Measurements from ENCODE around the gene FAF2. TPM values are rescaled to one million over a fixed set of nuclear protein-coding genes. Genes with fewer than 3 reads are reported as not detected.

FAF2 gene
- total RNA-seq, 2 donors from 2014 or later, result 32.6 to 39.1 TPM

DNA sequence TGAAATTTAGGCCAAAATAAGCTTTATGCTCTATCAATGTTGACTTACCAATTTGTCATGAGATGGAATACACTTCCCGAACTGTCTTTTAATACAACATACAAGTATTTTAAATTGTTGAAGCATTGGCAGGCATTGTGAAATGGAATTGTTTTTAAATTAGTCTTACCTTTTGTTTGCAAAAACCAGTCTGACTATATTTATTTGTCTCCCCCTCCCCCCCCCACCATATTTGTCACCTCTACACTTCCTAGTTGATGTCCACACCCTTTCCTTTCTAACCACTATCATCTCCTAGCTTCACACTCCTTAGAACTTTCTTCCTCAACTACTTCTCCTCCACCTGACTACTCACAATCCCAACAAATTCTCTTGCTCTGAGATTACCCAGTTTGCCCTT, 40.9 kb downstream of the FAF2 start:
- intact Hi-C loops (cut with DNase I, micrococcal nuclease), result no loop called here
- ATAC-seq, result no peak
- no peak for DNase-seq

GRCh38 chr5:176490301-176490700, 42.1 kb downstream of the FAF2 start:
- ATAC-seq (peak; percentile 73), DNase-seq (no peak)
- intact Hi-C loops (cut with DNase I, micrococcal nuclease), result no loop called here

DNA sequence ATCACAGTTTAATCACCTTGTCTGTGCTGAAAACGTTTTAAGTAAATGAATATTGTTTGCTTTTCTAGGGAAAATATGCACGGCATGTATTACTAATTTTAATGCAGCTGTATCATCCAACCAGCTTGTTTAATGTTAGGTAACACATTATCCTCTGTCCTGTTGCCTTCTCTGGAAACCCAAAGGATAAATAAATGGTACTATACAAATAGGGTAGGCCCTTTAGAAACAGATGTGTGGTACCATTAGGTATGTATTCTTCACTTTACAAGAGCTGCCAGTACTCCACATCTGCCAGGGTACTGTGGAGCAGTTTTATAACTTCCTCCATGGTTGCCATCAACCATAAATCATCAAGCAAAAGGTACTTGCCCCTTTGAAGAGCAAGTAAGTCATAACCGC, 42.9 kb downstream of the FAF2 start:
- ATAC-seq (peak; percentile 34), DNase-seq (no peak)
- intact Hi-C loops (cut with DNase I, micrococcal nuclease), result no loop called here

DNA sequence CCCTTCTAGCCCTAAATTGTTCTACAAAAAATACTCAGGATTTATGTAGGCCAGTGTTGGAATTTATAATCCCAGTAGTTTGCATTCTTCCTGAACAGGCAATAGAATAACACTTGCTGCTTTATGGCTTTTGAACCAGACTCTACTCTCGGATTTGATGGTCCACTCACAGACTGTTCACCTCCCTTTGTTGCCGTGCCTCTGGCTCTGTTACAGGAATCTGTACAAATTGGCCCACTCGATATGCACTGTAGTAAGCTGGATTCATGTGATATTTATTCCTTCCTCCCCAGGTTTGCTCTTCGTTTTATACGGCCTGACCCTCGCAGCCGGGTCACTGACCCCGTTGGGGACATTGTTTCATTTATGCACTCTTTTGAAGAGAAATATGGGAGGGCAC, 43.7 kb downstream of the FAF2 start:
- ATAC-seq (no peak), DNase-seq (no peak)
- intact Hi-C loops (cut with DNase I, micrococcal nuclease), result no loop called here

DNA sequence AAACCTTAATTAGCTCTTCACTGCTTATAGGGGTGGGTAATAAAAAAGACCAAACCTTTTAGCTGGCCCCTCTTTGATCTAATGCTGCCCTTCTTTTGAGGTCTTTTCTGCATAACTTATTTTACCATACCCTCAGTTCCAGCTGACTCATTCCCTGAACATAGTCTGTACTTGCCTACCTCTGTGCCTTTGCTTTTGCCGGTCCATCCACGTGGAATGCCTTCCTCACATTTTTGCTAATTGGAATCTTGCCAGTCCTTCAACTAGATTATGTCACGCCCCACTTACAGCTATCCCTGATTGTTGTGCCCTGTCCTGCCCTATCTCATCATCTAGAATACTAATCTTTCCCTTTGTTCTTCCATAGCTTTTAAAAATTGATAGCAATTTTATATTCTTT, 44.2 kb downstream of the FAF2 start:
- ATAC-seq (no peak), DNase-seq (no peak)
- intact Hi-C loops (cut with DNase I, micrococcal nuclease), result no loop called here

DNA sequence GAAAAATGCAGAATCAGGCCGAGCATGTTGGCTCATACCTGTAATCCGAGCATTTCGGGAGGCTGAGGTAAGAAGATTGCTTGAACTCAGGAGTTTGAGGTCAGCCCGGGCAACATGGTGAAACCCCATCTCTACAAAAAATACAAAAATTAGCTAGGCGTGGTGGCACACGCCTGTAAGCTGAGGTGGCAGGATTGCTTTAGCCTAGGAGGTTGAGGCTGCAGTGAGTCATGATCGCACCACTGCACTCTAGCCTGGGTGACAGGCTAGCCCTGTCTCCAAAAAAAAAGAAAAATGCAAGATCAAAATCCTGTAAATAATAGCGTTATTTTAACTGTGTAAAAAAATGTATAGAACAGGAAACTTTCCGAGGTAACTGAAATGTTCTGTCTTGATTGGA, 49.7 kb downstream of the FAF2 start:
- ATAC-seq (no peak), DNase-seq (no peak)
- intact Hi-C loops (cut with DNase I, micrococcal nuclease), result no loop called here

- intact Hi-C loops (cut with DNase I, micrococcal nuclease), result no loop called here
- ATAC-seq (no peak), DNase-seq (no peak)
Observed at GRCh38 chr5:176499273-176499672, 51.1 kb downstream of the FAF2 start.

- no peak for ATAC-seq
- no peak for DNase-seq
- intact Hi-C loops (cut with DNase I, micrococcal nuclease), result no loop called here
Observed at GRCh38 chr5:176500511-176500910, 52.3 kb downstream of the FAF2 start.

GRCh38 chr5:176501333-176501732, 53.1 kb downstream of the FAF2 start:
- no peak for DNase-seq
- intact Hi-C loops (cut with DNase I, micrococcal nuclease), result no loop called here
- no peak for ATAC-seq

- ATAC-seq (no peak), DNase-seq (no peak)
- intact Hi-C loops (cut with DNase I, micrococcal nuclease), result no loop called here
Observed at GRCh38 chr5:176503496-176503895, 55.3 kb downstream of the FAF2 start.

DNA sequence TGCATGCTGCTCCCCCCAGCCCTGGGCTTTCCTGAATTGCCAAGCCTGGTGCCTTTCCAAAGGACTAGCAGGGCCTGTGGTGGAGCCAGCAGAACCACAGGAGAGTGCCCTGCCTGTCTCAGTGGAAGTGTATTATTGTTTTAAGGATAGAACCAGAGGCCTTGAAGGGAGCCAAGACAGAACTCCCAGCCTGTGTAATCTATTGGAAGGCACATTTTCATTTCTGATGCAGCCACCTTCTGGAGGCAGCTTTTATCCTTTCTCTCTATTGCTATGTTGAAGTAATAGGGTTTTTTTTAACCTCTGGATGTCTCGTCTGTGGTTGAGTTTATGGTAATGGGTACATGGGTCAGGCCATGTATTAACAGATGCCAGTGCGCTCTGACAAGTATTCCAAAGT, 59.7 kb downstream of the FAF2 start:
- ATAC-seq (no peak), DNase-seq (no peak)
- intact Hi-C loops (cut with DNase I, micrococcal nuclease), result no loop called here

DNA sequence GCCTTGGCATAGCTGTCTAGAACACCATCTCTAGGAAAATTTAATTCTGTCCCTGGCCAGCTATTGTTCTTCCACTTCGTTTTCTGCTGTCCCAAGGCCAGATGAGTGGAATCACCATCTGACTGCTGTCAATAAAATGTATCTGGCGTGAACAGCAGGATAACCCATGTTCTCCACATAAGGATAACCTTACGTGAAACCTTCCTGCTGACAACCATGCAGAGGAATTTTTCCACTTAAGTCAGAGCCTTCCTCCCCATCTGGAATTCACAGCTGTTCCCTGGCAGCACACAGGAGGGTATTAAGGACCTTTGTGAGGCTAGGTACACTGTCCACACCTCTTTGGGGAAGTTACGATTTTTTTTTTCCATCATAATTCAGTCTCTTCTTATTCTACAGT, 60.4 kb downstream of the FAF2 start:
- intact Hi-C loops (cut with DNase I, micrococcal nuclease), result no loop called here
- ATAC-seq, result no peak
- no peak for DNase-seq

GRCh38 chr5:176513788-176514187, 65.6 kb downstream of the FAF2 start:
- ATAC-seq (no peak), DNase-seq (no peak)
- intact Hi-C loops (cut with DNase I, micrococcal nuclease), result no loop called here

DNA sequence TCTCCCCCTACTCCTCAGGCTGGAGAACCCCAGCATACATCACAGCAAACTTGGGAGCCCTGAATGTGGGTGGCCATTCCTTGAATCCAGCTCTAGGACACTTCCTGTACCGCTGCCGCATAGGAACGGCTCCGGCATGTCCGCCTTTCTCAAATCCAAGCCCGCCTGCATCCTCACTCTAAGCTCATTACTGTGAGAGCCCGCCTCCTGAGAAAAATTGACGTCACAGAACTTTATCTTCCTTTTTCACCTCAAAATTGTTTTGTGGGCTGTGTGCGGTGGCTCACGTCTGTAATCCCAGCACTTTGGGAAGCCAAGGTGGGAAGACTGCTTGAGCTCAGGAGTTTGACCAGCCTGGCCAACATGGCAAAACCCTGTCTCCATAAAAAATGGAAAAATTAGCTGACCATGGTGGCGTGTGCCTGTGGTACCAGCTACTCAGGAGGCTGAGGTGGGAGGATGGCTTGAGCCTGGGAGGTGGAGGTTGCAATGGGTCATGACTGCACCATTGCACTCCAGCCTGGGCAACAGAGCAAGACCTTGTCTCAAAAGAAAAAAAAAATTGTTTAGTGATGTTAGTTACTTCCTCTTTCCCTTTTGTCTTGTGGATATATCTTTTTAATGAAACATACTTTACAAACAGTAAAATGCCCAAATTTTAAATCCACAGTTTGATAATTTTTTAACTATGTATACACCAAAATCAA, 66.2 kb downstream of the FAF2 start:
- DNase-seq (no peak), ATAC-seq (no peak)
- intact Hi-C loops (cut with DNase I, micrococcal nuclease), result no loop called here

- ATAC-seq (no peak), DNase-seq (no peak)
- intact Hi-C loops (cut with DNase I, micrococcal nuclease), result no loop called here
Observed at GRCh38 chr5:176515396-176515795, 67.2 kb downstream of the FAF2 start.

- ATAC-seq, result no peak
- DNase-seq, result no peak
- intact Hi-C loops (cut with DNase I, micrococcal nuclease), result no loop called here
Observed at GRCh38 chr5:176517053-176517661, 69.0 kb downstream of the FAF2 start.

DNA sequence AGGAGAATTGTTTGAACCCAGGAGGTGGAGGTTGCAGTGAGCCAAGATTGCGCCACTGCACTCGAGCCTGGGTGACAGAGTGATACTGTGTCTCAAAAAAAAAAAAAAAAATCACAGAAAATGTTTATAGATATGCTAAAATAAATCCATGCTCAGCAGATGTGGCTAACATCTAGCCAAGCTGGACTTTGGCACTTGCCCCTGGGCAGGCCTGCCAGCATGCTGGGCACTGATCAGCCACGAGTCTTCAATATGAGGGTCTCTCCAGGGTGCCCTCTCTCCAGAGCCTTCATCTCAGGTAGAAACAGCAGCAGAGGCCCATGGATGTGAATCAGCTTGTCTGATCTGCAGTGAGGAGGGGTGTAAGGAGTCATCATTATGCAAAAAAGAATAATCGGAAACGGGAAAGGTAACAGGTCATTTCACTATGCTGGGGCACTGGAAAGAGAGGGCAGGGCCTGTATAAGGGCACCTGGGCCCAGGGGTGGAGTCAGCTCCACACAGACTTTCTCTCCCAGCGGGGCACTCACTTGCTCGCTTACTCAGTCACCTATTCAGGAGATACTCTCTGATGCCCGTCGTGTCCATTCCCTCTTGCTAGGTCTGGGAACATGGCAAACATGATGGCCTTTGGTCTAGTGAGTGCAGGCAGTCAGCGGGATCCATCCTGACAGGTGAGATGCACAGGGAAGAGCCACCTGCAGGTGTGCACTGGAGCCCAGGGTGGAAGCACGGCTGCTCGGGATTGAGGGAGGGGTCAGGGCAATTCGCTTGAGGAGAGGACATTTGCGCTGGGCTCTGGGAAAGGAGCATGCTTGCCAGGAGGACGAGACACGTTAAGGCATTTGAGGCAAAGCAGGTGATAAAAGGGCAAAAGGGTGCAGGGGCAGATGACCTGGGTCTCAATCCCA, 71.9 kb downstream of the FAF2 start:
- intact Hi-C loops (cut with DNase I, micrococcal nuclease), result no loop called here
- ATAC-seq (peak; percentile 71), DNase-seq (no peak)

- intact Hi-C loops (cut with DNase I, micrococcal nuclease), result no loop called here
- DNase-seq, result no peak
- ATAC-seq, result no peak
Observed at GRCh38 chr5:176521286-176521685, 73.1 kb downstream of the FAF2 start.

- ATAC-seq, result no peak
- DNase-seq, result no peak
- intact Hi-C loops (cut with DNase I, micrococcal nuclease), result no loop called here
Observed at GRCh38 chr5:176521699-176522263, 73.6 kb downstream of the FAF2 start.

DNA sequence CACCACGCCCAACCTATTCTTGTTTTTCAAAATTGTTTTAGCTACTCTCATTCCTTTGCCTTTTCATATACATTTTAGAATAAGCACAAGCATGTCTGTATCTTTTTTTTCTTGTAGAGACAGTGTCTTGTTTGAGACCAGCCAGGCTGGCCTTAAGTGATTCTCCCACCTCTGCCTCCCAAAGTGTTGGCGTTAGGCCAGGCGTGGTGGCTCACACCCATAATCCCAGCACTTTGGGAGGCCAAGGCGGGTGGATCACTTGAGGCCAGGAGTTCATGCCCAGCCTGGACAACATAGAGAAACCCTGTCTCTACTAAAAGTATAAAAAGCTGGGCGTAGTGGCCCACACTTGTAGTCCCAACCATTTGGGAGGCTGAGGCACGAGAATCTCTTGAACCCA, 76.0 kb downstream of the FAF2 start:
- intact Hi-C loops (cut with DNase I, micrococcal nuclease), result no loop called here
- DNase-seq (no peak), ATAC-seq (no peak)
